Natural killer cell (primary cell): ENCODE measurements around the gene PCK1. TPM values are rescaled to one million over a fixed set of nuclear protein-coding genes. Genes with fewer than 3 reads are reported as not detected.

Source experiments
- ATAC-seq, 3 donors: fragments of 150-1000 bp in 2 of 3; fragments of 200-7000 bp in 1 of 3; cut with Tn5 transposase; 1 replicate in 1 of 3; 2 replicates in 2 of 3; pipeline ENCODE4 v1.10.0; 2021; ENCODE audit warnings: mild to moderate bottlenecking in 2 of 3, moderate library complexity in 2 of 3
- DNase-seq, 2 donors: peaks; one replicate each; pipeline versions ENCODE4 v3.0.0 to v3.0.0-alpha.2; 2013 to 2021; ENCODE audit warnings: mixed read lengths in 1 of 2
- H3K27ac ChIP-seq: one replicate; pipeline ENCODE4 v1.5.1; 2013; ENCODE audit warnings: mild to moderate bottlenecking, low read length
- H3K27me3 ChIP-seq: one replicate; pipeline ENCODE4 v1.6.1; 2013; ENCODE audit warnings: low read length; ENCODE audit not compliant: control insufficient read depth, insufficient read depth
- H3K36me3 ChIP-seq: one replicate; pipeline ENCODE4 v1.6.1; 2013; ENCODE audit warnings: low read length; ENCODE audit not compliant: control insufficient read depth, insufficient read depth
- H3K4me1 ChIP-seq: one replicate; pipeline ENCODE4 v1.6.1; 2013; ENCODE audit warnings: low read length; ENCODE audit not compliant: control insufficient read depth, insufficient read depth
- H3K4me3 ChIP-seq: one replicate; pipeline ENCODE4 v1.5.1; 2013; ENCODE audit warnings: low read length
- H3K9me3 ChIP-seq: one replicate; pipeline ENCODE4 v1.6.1; 2013; ENCODE audit warnings: low read length; ENCODE audit not compliant: control insufficient read depth, insufficient read depth
- H3K27ac Mint-ChIP-seq, 2 donors: one replicate each; pipeline ENCODE4 v1.8.0; 2022; ENCODE audit warnings: mild to moderate bottlenecking in 2 of 2, mixed read lengths in 2 of 2, moderate library complexity in 1 of 2
- H3K27me3 Mint-ChIP-seq, 2 donors: one replicate each; pipeline ENCODE4 v1.8.0; 2022; ENCODE audit warnings: low read depth in 2 of 2, mixed read lengths in 2 of 2
- H3K36me3 Mint-ChIP-seq: one replicate; pipeline ENCODE4 v1.8.0; 2022; ENCODE audit warnings: mixed read lengths
- H3K4me1 Mint-ChIP-seq, 2 donors: one replicate each; pipeline ENCODE4 v1.8.0; 2022; ENCODE audit warnings: mixed read lengths in 2 of 2
- H3K4me3 Mint-ChIP-seq: one replicate; pipeline ENCODE4 v1.8.0; 2022; ENCODE audit warnings: mild to moderate bottlenecking, moderate library complexity, mixed read lengths
- H3K9me3 Mint-ChIP-seq, 2 donors: one replicate each; pipeline ENCODE4 v1.8.0; 2022; ENCODE audit warnings: mixed read lengths in 2 of 2
- WGBS: methylation state at CpG from one replicate; pipeline ENCODE4 v1.1.7; 2013; ENCODE audit warnings: missing lambda C conversion rate; ENCODE audit not compliant: insufficient coverage; 5-methylcytosine and 5-hydroxymethylcytosine counted together
- intact Hi-C: fragments of 100-400 bp; cut with micrococcal nuclease; formaldehyde crosslinking; loops from one replicate; pipeline ENCODE4 v1.14.2; 2022
- total RNA-seq, 4 donors: library from RNA; stranded (reverse); fragments of 120-200 nt in 1 of 4; gene quantifications; one replicate each; pipeline versions ENCODE4 v1.2.3 to v1.2.4, GENCODE V29; 2013 to 2022
- TF ChIP-seq, protein P1 (sequence below): fragments of 200-600 bp; IDR thresholded peaks from one replicate; pipeline ENCODE4 v1.8.0; 2022; ENCODE audit warnings: antibody characterized with exemption

Gene PCK1
- total RNA-seq, 3 donors from 2014 or later (not counting 1 experiment from before 2014, with no cell fraction given) = not detected

GRCh38 chr20:57596998-57597939 is 36.4 kb downstream of the PCK1 start:
- 23% methylated on average over 39 of the region's 39 CpGs for WGBS
- no peaks in the 10 kb centered on the region for H3K36me3 Mint-ChIP-seq
- H3K4me3 Mint-ChIP-seq = no peak overlapping the region
- Histone ChIP-seq H3K27me3 (no peaks in the 10 kb centered on the region), H3K9me3 (no peaks in the 10 kb centered on the region), H3K4me1 (peaks cover 12% of the 10 kb centered on the region), H3K4me3 (no peak overlapping the region), H3K27ac (no peak overlapping the region), H3K36me3 (no peaks in the 10 kb centered on the region)
- no peaks in the 10 kb centered on the region for H3K27me3 Mint-ChIP-seq
- H3K27ac Mint-ChIP-seq = no peak overlapping the region
- peak; percentile 80 to 87 for DNase-seq
- H3K4me1 Mint-ChIP-seq = peaks cover 11 to 14% of the 10 kb centered on the region in 2 donors
- ATAC-seq = peak; percentile 88 to 95 (median 93)
- TF ChIP-seq, protein P1, sequence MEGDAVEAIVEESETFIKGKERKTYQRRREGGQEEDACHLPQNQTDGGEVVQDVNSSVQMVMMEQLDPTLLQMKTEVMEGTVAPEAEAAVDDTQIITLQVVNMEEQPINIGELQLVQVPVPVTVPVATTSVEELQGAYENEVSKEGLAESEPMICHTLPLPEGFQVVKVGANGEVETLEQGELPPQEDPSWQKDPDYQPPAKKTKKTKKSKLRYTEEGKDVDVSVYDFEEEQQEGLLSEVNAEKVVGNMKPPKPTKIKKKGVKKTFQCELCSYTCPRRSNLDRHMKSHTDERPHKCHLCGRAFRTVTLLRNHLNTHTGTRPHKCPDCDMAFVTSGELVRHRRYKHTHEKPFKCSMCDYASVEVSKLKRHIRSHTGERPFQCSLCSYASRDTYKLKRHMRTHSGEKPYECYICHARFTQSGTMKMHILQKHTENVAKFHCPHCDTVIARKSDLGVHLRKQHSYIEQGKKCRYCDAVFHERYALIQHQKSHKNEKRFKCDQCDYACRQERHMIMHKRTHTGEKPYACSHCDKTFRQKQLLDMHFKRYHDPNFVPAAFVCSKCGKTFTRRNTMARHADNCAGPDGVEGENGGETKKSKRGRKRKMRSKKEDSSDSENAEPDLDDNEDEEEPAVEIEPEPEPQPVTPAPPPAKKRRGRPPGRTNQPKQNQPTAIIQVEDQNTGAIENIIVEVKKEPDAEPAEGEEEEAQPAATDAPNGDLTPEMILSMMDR = peak; percentile 98
- no peaks in the 10 kb centered on the region for H3K9me3 Mint-ChIP-seq
- intact Hi-C loops = loop anchor here (2.0 to 10.0 kb wide), 5 partner anchors 214 to 1042 kb away; no protein-coding TSS in a partner anchor

GRCh38 chr20:57598060-57598459 is 37.1 kb downstream of the PCK1 start:
- 80% methylated on average over 8 of the region's 10 CpGs for WGBS
- no peak for DNase-seq

DNA sequence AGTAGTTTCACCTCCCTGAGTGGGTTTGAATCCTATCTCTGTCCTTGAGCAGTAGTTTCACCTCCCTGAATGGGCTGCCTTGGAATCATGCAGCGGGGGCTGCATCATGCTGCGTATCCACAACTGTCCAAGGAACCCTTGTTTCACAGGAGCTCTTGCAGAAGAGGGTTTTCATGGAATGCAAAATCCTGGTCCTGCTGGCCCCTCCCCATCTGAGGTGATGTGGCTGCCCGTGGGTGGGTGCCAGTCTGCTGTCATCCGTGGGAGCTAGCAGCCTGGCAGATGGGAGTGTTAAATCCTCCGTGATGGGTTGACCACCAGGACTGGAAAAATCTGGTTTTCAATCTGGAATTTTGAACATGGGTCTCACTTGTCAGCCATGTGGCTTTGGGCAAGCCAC is 37.6 kb downstream of the PCK1 start:
- Histone ChIP-seq H3K27ac (no peak overlapping the region), H3K27me3 (no peaks in the 10 kb centered on the region), H3K4me1 (peaks cover 18% of the 10 kb centered on the region), H3K4me3 (no peak overlapping the region), H3K9me3 (no peaks in the 10 kb centered on the region), H3K36me3 (no peaks in the 10 kb centered on the region)
- DNase-seq (no peak), ATAC-seq (no peak)
- intact Hi-C loops = loop anchor here (5.0 to 10.0 kb wide), 2 partner anchors 489 to 1044 kb away; no protein-coding TSS in a partner anchor
- WGBS = 87% methylated on average over 5 of the region's 5 CpGs
- Mint-ChIP-seq H3K27ac (no peak overlapping the region), H3K9me3 (no peaks in the 10 kb centered on the region), H3K4me1 (peaks cover 16 to 19% of the 10 kb centered on the region in 2 donors), H3K36me3 (no peaks in the 10 kb centered on the region), H3K4me3 (no peak overlapping the region), H3K27me3 (no peaks in the 10 kb centered on the region)
- TF ChIP-seq, protein P1 = no peak

More at GRCh38 chr20:57598060-57598459, 37.1 kb downstream of the PCK1 start:
- TF ChIP-seq, protein P1 = no peak
- intact Hi-C loops = loop anchor here (5.0 to 10.0 kb wide), 2 partner anchors 489 to 1043 kb away; no protein-coding TSS in a partner anchor
- Mint-ChIP-seq H3K4me3 (no peak overlapping the region), H3K27ac (no peak overlapping the region), H3K27me3 (no peaks in the 10 kb centered on the region), H3K9me3 (no peaks in the 10 kb centered on the region), H3K36me3 (no peaks in the 10 kb centered on the region), H3K4me1 (peaks cover 12 to 18% of the 10 kb centered on the region in 2 donors)
- H3K36me3 ChIP-seq = no peaks in the 10 kb centered on the region
- no peak for ATAC-seq
- no peak overlapping the region for H3K4me3 ChIP-seq
- no peak overlapping the region for H3K27ac ChIP-seq
- H3K9me3 ChIP-seq = no peaks in the 10 kb centered on the region
- H3K4me1 ChIP-seq = peaks cover 13% of the 10 kb centered on the region
- no peaks in the 10 kb centered on the region for H3K27me3 ChIP-seq
